ENCODE results near the gene BICC1.

The BICC1 gene

GRCh38 chr10:58516671-58517070 lies 4.0 kb downstream of the BICC1 start:
- no peak for DNase-seq

- no peak for DNase-seq
Measured at GRCh38 chr10:58517081-58517480, 4.4 kb downstream of the BICC1 start.

DNA sequence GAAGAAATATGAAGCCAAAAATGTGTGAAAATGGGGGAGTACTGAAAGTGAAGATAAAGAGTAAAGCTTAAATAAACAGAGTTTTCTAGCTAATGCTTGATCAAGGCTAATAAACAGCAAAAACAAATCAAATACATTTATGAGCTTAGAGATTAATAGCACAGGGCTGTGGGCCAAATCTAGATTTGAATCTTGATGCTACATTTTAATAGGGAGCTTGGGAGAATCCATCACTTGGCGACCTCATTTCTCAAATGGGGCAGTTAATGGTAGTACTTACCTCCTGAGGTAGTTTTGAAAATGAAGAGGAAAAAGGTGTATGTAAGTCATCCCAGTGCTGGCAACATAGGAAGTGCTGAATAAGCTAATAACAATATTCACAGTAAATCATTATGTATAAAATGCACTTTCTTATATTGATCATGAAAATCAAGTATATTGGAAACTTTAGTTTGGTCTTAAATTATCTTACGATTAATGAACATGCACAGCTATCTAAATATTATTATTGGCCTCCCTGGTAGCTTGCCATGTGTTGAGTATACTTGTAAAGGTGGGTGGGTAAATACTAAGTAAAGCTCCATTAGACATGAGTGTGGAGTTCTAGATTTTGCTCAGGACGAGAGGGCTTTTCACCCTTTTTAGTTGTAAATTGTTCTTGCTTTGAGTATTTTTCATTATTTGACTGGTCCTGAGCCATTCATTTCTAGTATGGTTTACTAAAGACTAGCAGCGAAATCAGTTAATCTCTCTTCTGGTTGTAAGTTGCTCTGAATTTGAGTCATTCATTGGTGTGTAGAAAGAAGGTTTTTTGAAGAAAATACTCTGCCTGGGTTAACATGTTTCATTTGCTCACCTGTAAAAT lies 5.1 kb downstream of the BICC1 start:
- no peak for DNase-seq

- DNase-seq, result peak; percentile 24
Measured at GRCh38 chr10:58518775-58519174, 6.1 kb downstream of the BICC1 start.

GRCh38 chr10:58529077-58529728 lies 16.5 kb downstream of the BICC1 start:
- no peak for DNase-seq

GRCh38 chr10:58531084-58531695 lies 18.5 kb downstream of the BICC1 start:
- DNase-seq, result peak; percentile 69

DNA sequence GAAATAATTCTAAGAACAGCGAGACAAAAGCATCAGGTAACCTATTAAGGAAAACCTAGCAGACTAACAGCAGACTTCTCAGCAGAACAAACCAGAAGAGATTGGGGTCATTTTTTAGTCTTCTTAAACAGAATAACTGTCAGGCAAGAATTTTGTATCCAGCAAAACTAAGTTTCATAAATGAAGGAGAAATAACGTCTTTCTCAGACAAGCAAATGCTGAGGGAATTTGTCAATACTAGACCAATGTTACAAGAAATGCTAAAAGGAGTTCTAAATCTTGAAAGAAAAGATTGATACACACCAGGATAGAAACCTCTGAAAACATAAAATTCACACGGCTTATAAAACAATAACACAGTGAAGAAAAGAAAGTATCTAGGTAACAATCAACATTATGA lies 22.6 kb downstream of the BICC1 start:
- no peak for DNase-seq

DNA sequence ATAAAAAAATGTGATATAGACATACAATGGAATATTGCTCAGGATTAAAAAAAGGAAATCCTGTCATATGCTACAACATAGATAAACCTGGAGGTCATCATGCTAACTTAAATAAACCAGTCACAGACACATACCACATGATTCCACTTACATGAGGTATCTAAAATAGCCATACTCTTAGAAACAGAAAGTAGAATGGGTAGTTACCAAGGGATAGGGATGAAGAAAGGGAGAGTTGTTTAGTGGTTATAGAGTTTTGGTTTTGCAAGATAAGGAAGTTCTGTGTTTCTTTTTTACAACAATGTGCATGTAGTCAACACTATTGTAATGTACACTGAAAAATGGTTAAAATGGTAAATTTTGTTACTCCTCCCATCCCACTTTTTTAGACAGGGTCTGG lies 30.5 kb downstream of the BICC1 start:
- DNase-seq, result no peak

GRCh38 chr10:58544135-58544534 lies 31.5 kb downstream of the BICC1 start:
- DNase-seq, result no peak

DNA sequence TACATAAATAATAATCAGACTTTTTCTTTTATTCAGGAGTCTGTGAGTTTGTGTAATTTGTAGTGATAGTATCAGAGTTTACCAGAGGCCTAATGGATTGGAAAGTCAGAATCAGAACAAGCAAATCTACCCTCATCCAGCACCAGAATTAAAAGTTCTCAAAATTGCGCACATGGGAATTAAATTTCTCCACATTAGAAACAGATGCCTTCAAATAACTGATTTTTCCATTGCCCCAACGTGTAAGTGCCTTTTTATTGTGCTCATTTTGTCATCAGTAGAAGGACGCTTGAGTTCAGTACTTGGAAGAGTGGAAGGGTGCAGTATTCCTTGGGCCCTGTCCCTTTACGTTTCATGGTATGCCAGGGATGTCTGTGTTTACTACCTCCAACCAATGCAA lies 32.8 kb downstream of the BICC1 start:
- DNase-seq, result no peak

GRCh38 chr10:58546137-58546536 lies 33.5 kb downstream of the BICC1 start:
- no peak for DNase-seq

- DNase-seq, result no peak
Measured at GRCh38 chr10:58546722-58547445, 34.2 kb downstream of the BICC1 start.

GRCh38 chr10:58547963-58548362 lies 35.3 kb downstream of the BICC1 start:
- DNase-seq, result no peak

DNA sequence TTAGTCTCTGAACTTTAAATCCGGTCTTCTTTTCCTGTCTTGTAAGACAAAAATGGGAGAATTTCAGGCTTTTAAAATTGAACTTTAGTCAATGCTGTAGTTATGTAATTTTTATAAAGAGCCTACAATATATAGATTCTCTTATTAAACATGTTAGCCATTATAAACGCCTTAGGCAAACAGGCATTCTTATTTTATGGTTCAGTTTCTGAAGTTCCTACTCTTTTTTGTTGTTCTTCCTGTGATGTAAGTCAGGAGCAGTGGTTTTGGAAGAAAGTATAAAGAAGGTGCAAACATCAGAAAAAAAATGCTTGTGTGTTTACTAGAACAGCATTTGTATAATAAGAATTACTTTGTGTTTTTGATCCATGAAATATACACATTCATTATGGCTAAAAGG lies 41.6 kb downstream of the BICC1 start:
- peak; percentile 14 for DNase-seq

DNA sequence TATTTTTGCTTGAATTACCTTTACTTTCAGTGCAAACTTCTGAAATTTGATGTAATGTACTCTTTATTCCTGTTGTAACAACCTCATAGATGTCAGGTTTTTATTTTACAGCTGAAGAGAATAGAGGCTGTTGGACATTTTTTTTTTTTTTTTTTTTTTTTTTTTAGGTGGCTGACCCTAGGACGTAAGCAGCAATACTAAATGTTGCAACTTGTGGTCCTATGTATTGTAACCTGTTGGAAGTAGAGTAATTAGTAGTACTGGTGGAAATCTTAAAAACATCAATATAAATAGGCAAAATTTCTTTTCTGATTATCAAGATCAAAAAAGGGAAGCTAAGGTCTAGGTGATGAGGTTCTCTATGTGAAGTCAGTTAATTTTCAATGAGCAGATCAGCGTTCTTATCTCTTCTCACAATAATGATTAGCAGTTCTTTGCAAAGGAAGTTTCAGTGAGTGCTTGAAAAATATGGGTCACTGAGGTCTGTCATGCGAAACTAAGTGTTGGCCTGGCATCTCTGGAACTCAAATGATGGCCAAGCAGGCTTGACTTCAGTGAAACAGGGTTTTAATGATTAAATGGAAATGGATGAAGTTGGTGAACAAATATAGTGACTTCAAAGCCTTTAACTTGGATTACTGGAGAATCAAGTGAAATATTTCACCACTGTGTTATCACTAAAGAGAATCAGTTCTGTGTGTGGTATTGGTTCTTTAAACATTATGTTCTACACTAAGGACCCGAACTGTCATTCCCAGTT lies 42.7 kb downstream of the BICC1 start:
- DNase-seq, result no peak

GRCh38 chr10:58555930-58556311 lies 43.2 kb downstream of the BICC1 start:
- no peak for DNase-seq

DNA sequence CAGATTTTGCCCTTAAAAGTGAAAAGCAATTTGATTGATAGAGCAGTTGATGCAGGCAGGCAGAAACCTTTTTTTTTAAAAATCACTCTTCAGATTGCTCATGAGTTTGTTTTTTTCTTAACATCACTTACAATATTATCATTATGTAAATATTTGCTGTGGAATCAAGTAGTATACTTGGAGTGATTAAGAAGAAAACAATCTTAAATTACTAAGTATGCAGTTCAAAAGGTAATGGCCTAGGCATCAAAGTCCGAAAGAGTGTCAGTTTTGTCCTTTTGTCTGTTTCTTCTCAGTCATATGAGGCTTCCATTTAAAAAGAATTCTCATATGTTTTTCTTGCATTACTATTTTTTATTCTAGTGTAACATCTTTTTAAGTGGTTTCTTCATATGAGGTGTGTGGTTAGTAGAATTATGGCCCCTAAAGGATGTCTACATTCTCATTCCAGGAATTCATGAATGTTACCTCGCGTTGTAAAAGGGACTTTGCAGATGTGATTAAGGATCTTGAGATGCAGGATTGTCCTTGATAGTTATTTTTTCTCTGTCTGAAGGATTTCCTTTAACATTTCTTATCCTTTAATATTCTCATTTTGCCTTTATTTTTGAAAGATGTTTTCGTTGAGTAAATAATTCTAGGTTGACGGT lies 44.0 kb downstream of the BICC1 start:
- DNase-seq, result peak; percentile 60

DNA sequence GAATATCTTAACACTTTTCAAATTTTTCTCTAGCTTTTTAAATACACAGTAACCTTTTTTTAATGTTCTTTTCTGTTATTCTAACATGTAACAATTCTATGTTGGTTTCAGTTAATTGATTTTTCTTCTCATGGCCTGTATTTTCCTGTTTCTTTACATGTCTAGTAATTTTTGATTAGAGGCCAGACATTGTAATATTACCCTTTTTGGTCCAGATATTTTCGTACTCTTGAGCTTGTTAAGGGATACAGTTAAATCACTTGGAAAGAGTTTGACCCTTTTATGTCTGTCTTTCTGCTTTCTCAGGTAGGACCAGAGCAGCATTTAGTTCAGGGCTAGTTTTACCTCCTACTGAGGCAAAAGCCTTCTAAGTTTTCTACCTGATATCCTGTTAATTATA lies 45.0 kb downstream of the BICC1 start:
- no peak for DNase-seq

- no peak for DNase-seq
Measured at GRCh38 chr10:58560068-58560467, 47.4 kb downstream of the BICC1 start.

GRCh38 chr10:58565271-58565670 lies 52.6 kb downstream of the BICC1 start:
- peak; percentile 75 for DNase-seq

- no peak for DNase-seq
Measured at GRCh38 chr10:58567652-58568051, 55.0 kb downstream of the BICC1 start.

DNA sequence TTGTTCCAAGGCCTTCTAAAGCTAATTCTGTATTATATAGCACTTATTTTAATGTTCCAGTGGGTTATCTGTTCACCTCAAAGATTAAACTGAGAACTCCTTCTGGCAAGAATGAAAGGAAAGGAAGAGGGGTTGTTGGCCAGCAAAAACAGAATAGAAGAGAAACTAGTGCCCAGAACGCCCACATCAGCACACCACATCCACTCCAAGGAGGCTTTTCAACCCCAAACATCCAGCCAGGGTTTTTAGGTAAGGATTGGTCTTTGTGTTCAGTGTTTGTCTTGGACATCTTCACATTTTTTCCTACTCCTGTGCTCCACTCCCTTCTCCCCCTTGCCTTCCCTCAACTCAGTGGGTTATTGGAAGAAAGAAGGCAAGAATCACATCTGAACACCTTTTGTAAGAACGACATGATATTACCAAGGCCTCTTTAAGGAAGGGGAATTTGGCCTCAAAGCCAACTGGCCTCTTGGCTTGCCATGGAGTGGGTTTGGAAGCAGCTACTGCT lies 55.8 kb downstream of the BICC1 start:
- no peak for DNase-seq
